Mammary epithelial cell (primary cell): ENCODE data around the gene IL11RA.

Experiments
- EZH2 ChIP-seq: IDR thresholded peaks from 2 replicates; pipeline ENCODE4 v1.6.1; 2012; ENCODE audit warnings: low read length, inconsistent platforms, borderline replicate concordance
- TF ChIP-seq, protein P1 (sequence below), 2 donors: IDR thresholded peaks in 1 of 2; conservative IDR thresholded peaks in 1 of 2; 2 replicates each; pipeline ENCODE4 v1.5.1; 2011 to 2012; ENCODE audit warnings: inconsistent platforms in 2 of 2, low read length in 2 of 2, mild to moderate bottlenecking in 2 of 2, control low read depth in 1 of 2, low read depth in 1 of 2; ENCODE audit not compliant: insufficient read depth in 1 of 2; ENCODE audit errors: extremely low read depth in 1 of 2

DNA sequence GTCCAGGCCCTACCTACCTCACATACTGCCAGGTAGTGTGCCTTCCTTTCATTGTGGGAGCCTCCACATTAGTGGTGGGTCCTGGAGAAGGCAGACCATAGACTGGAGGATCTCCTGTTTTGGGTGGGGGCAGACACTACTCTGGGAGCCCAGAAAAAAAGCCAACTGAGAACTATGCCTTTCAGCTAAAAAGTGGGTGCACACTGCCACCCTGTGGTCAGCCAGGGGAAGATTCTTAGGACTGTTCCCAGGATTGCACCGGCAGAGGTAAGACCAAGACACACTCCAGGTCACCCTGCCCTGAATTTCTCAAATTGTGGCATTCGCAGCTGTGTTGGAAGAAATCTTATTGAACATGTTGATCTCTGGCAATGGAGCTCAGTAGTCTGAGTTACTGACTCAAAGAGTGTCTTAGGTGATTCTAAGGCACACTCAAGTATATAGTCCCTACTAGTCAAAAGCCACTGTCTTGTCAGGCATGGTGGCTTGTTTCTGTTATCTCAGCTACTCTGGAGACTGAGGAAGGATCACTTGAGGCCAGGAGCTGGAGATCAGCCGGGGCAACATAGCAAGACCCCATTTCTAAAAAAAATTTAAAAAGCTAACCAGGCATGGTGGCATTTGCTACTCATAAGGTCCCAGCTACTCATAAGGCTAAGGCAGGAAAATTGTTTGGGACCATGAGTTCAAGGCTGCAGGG, 18.0 kb upstream of the IL11RA start:
- TF ChIP-seq, protein P1, sequence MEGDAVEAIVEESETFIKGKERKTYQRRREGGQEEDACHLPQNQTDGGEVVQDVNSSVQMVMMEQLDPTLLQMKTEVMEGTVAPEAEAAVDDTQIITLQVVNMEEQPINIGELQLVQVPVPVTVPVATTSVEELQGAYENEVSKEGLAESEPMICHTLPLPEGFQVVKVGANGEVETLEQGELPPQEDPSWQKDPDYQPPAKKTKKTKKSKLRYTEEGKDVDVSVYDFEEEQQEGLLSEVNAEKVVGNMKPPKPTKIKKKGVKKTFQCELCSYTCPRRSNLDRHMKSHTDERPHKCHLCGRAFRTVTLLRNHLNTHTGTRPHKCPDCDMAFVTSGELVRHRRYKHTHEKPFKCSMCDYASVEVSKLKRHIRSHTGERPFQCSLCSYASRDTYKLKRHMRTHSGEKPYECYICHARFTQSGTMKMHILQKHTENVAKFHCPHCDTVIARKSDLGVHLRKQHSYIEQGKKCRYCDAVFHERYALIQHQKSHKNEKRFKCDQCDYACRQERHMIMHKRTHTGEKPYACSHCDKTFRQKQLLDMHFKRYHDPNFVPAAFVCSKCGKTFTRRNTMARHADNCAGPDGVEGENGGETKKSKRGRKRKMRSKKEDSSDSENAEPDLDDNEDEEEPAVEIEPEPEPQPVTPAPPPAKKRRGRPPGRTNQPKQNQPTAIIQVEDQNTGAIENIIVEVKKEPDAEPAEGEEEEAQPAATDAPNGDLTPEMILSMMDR (conservative IDR thresholded peaks at IDR 0.05 in 1 of 2, IDR thresholded peaks at IDR 0.05 in 1 of 2; ENCODE audit: extremely low read depth in 1 of 2, insufficient read depth in 1 of 2, low read depth in 1 of 2, low read length in 2 of 2): peak; percentile 86 to 90
- TF ChIP-seq EZH2: no peak
